Transverse colon (tissue), 4 donors: ENCODE measurements around the gene GAB2.
A peak's percentile ranks its signal among the peaks of the same experiment; 100 is the strongest.

Experiments used
- CTCF ChIP-seq, 5 experiments: fragments of 200-600 bp in 3 of 5; fragments of 450-650 bp in 2 of 5; sonication (generic) in 3 of 5; IDR thresholded peaks; 1 replicate in 2 of 5; 2 replicates in 3 of 5; pipeline ENCODE4 v1.5.1; 2016 to 2017; ENCODE audit warnings: antibody characterized with exemption in 5 of 5, inconsistent platforms in 3 of 5, mild to moderate bottlenecking in 2 of 5, moderate library complexity in 1 of 5
- EP300 ChIP-seq: sonication (generic); formaldehyde crosslinking; IDR thresholded peaks from one replicate; pipeline ENCODE4 v1.6.1; 2017; ENCODE audit warnings: antibody characterized with exemption, low read depth
- POLR2A ChIP-seq: fragments of 450-650 bp; IDR thresholded peaks from one replicate; pipeline ENCODE4 v1.6.1; 2016; ENCODE audit warnings: antibody characterized with exemption, mild to moderate bottlenecking, moderate library complexity
- POLR2AphosphoS5 ChIP-seq, 3 donors: sonication (generic); formaldehyde crosslinking; IDR thresholded peaks; one replicate each; pipeline ENCODE4 v1.6.1; 2016; ENCODE audit warnings: antibody characterized with exemption in 3 of 3

- TF ChIP-seq CTCF (IDR thresholded peaks at IDR 0.05) (no peak), POLR2AphosphoS5 (IDR thresholded peaks at IDR 0.05) (peak in 1 of 3 donors; percentile 29), POLR2A (no peak), EP300 (no peak)
Observed at GRCh38 chr11:78424334-78425270, 7.0 kb upstream of the GAB2 start.
